H9 (cell line): ENCODE results near the gene TMEM176A. TPM values are rescaled to one million over a fixed set of nuclear protein-coding genes. Genes with fewer than 3 reads are reported as not detected.

Experiments
- DNase-seq: peaks from one replicate; pipeline ENCODE4 v3.0.0-alpha.2; 2017
- H2AFZ ChIP-seq: one replicate; pipeline ENCODE4 v1.6.1; 2013; ENCODE audit warnings: mild to moderate bottlenecking, low read length, control low read depth, moderate library complexity
- H2AK5ac ChIP-seq: 2 replicates; pipeline ENCODE4 v1.6.1; 2013; ENCODE audit warnings: low read length, control low read depth, mixed read lengths; ENCODE audit not compliant: insufficient read length
- H2BK120ac ChIP-seq: one replicate; pipeline ENCODE4 v1.6.1; 2013; ENCODE audit warnings: low read depth, mild to moderate bottlenecking, low read length, control low read depth, inconsistent platforms; ENCODE audit not compliant: poor library complexity, severe bottlenecking
- H2BK12ac ChIP-seq: 2 replicates; pipeline ENCODE4 v1.6.1; 2013; ENCODE audit warnings: low read length, control low read depth, mixed read lengths, low read depth; ENCODE audit not compliant: insufficient read length
- H2BK15ac ChIP-seq: 2 replicates; pipeline ENCODE4 v1.6.1; 2013; ENCODE audit warnings: low read depth, low read length, control low read depth
- H2BK20ac ChIP-seq: one replicate; pipeline ENCODE4 v1.6.1; 2013; ENCODE audit warnings: low read depth, mild to moderate bottlenecking, low read length, control low read depth, inconsistent platforms; ENCODE audit not compliant: poor library complexity, severe bottlenecking
- H2BK5ac ChIP-seq: 2 replicates; pipeline ENCODE4 v1.6.1; 2013; ENCODE audit warnings: low read length, control low read depth, mixed read lengths; ENCODE audit not compliant: insufficient read length
- H3K14ac ChIP-seq: 2 replicates; pipeline ENCODE4 v1.6.1; 2013; ENCODE audit warnings: low read length, control low read depth; ENCODE audit not compliant: insufficient read depth
- H3K18ac ChIP-seq: 2 replicates; pipeline ENCODE4 v1.6.1; 2013; ENCODE audit warnings: low read depth, mild to moderate bottlenecking, mixed read lengths, low read length, control low read depth; ENCODE audit not compliant: insufficient read length
- H3K23ac ChIP-seq: 2 replicates; pipeline ENCODE4 v1.6.1; 2013; ENCODE audit warnings: low read length, control low read depth, mixed read lengths, low read depth; ENCODE audit not compliant: insufficient read length
- H3K23me2 ChIP-seq: 2 replicates; pipeline ENCODE4 v1.6.1; 2013; ENCODE audit warnings: low read depth, mild to moderate bottlenecking, mixed read lengths, low read length, control low read depth; ENCODE audit not compliant: insufficient read length, poor library complexity, severe bottlenecking
- H3K27ac ChIP-seq: 2 replicates; pipeline ENCODE4 v1.5.1; 2013; ENCODE audit warnings: low read length, control low read depth, mixed read lengths, low read depth; ENCODE audit not compliant: insufficient read length
- H3K27me3 ChIP-seq: 2 replicates; pipeline ENCODE4 v1.6.1; 2013; ENCODE audit warnings: low read length, control low read depth, inconsistent platforms; ENCODE audit not compliant: insufficient read depth
- H3K4ac ChIP-seq: 2 replicates; pipeline ENCODE4 v1.6.1; 2013; ENCODE audit warnings: low read depth, mild to moderate bottlenecking, control low read depth, inconsistent platforms, low read length, moderate library complexity
- H3K4me1 ChIP-seq: 2 replicates; pipeline ENCODE4 v1.6.1; 2013; ENCODE audit warnings: low read length, control low read depth, inconsistent platforms; ENCODE audit not compliant: insufficient read depth
- H3K4me2 ChIP-seq: 2 replicates; pipeline ENCODE4 v1.6.1; 2013; ENCODE audit warnings: low read length, control low read depth, mixed read lengths; ENCODE audit not compliant: insufficient read length, insufficient read depth
- H3K56ac ChIP-seq: 2 replicates; pipeline ENCODE4 v1.6.1; 2013; ENCODE audit warnings: low read depth, mild to moderate bottlenecking, mixed read lengths, low read length, control low read depth; ENCODE audit not compliant: insufficient read length
- H3K79me1 ChIP-seq: 2 replicates; pipeline ENCODE4 v1.6.1; 2013; ENCODE audit warnings: low read depth, mild to moderate bottlenecking, moderate library complexity, low read length, control low read depth, inconsistent platforms; ENCODE audit not compliant: insufficient read depth, poor library complexity, severe bottlenecking
- H3K79me2 ChIP-seq: 2 replicates; pipeline ENCODE4 v1.6.1; 2013; ENCODE audit warnings: low read length, control low read depth, inconsistent platforms; ENCODE audit not compliant: insufficient read depth
- H3K9ac ChIP-seq: 2 replicates; pipeline ENCODE4 v1.6.1; 2013; ENCODE audit warnings: low read length, control low read depth, mixed read lengths; ENCODE audit not compliant: insufficient read length; ENCODE audit errors: extremely low read depth
- H3K9me3 ChIP-seq: one replicate; pipeline ENCODE4 v1.6.1; 2013; ENCODE audit warnings: low read depth, low read length, inconsistent platforms; ENCODE audit not compliant: control insufficient read depth
- H3T11ph ChIP-seq: one replicate; pipeline ENCODE4 v1.6.1; 2013; ENCODE audit warnings: mild to moderate bottlenecking, low read length, control low read depth, inconsistent platforms
- H4K20me1 ChIP-seq: one replicate; pipeline ENCODE4 v1.6.1; 2013; ENCODE audit not compliant: control insufficient read depth, insufficient read length, insufficient read depth
- H4K5ac ChIP-seq: 2 replicates; pipeline ENCODE4 v1.6.1; 2013; ENCODE audit warnings: low read depth, mild to moderate bottlenecking, mixed read lengths, low read length, control low read depth; ENCODE audit not compliant: insufficient read length
- H4K8ac ChIP-seq: replicated peaks from 2 replicates; pipeline ENCODE4 v1.6.1; 2013; ENCODE audit warnings: low read length, control low read depth, mixed read lengths, low read depth; ENCODE audit not compliant: insufficient read length
- H4K91ac ChIP-seq: 2 replicates; pipeline ENCODE4 v1.6.1; 2013; ENCODE audit warnings: low read depth, mild to moderate bottlenecking, moderate library complexity, mixed read lengths, low read length, control low read depth; ENCODE audit not compliant: insufficient read length
- H3K27ac Mint-ChIP-seq, 3 experiments: 2 replicates in 2 of 3; 3 replicates in 1 of 3; pipeline ENCODE4 v1.8.0; 2020 to 2021; ENCODE audit warnings: mixed read lengths in 3 of 3, mild to moderate bottlenecking in 1 of 3, moderate library complexity in 1 of 3
- H3K27me3 Mint-ChIP-seq: 2 replicates; pipeline ENCODE4 v1.8.0; 2021; ENCODE audit warnings: low read depth, mild to moderate bottlenecking, moderate library complexity, mixed read lengths
- H3K36me3 Mint-ChIP-seq, 3 experiments: 2 replicates in 2 of 3; 3 replicates in 1 of 3; pipeline ENCODE4 v1.8.0; 2020 to 2021; ENCODE audit warnings: low read depth in 3 of 3, mixed read lengths in 3 of 3; ENCODE audit not compliant: insufficient read depth in 1 of 3
- H3K4me1 Mint-ChIP-seq, 2 experiments: 2 replicates each; pipeline ENCODE4 v1.8.0; 2020; ENCODE audit warnings: mixed read lengths in 2 of 2
- H3K4me3 Mint-ChIP-seq, 2 experiments: 2 replicates in 1 of 2; 3 replicates in 1 of 2; pipeline ENCODE4 v1.8.0; 2020 to 2021; ENCODE audit warnings: mild to moderate bottlenecking in 2 of 2, mixed read lengths in 2 of 2, moderate library complexity in 1 of 2
- H3K9me3 Mint-ChIP-seq, 2 experiments: 2 replicates in 1 of 2; 3 replicates in 1 of 2; pipeline ENCODE4 v1.8.0; 2020; ENCODE audit warnings: mild to moderate bottlenecking in 2 of 2, mixed read lengths in 2 of 2, moderate library complexity in 1 of 2
- WGBS: extraction: QIAGEN DNeasy Blood & Tissue Kit; methylation state at CpG from one replicate; pipeline ENCODE4 v1.1.7; 2013; ENCODE audit warnings: missing lambda C conversion rate, low lambda C conversion rate, mixed read lengths; ENCODE audit not compliant: insufficient read length; ENCODE audit errors: extremely low coverage; 5-methylcytosine and 5-hydroxymethylcytosine counted together
- total RNA-seq: library from RNA; stranded (reverse); gene quantifications from 2 replicates; pipeline ENCODE4 v1.2.1, GENCODE V29; 2021
- TF ChIP-seq, protein P1 (sequence below): fragments of 200-600 bp; sonication (generic); conservative IDR thresholded peaks from 3 replicates; pipeline ENCODE4 v1.8.0; 2021; ENCODE audit warnings: antibody characterized with exemption, mild to moderate bottlenecking

TMEM176A gene
- total RNA-seq, 1 experiment from 2014 or later, result not detected

DNA sequence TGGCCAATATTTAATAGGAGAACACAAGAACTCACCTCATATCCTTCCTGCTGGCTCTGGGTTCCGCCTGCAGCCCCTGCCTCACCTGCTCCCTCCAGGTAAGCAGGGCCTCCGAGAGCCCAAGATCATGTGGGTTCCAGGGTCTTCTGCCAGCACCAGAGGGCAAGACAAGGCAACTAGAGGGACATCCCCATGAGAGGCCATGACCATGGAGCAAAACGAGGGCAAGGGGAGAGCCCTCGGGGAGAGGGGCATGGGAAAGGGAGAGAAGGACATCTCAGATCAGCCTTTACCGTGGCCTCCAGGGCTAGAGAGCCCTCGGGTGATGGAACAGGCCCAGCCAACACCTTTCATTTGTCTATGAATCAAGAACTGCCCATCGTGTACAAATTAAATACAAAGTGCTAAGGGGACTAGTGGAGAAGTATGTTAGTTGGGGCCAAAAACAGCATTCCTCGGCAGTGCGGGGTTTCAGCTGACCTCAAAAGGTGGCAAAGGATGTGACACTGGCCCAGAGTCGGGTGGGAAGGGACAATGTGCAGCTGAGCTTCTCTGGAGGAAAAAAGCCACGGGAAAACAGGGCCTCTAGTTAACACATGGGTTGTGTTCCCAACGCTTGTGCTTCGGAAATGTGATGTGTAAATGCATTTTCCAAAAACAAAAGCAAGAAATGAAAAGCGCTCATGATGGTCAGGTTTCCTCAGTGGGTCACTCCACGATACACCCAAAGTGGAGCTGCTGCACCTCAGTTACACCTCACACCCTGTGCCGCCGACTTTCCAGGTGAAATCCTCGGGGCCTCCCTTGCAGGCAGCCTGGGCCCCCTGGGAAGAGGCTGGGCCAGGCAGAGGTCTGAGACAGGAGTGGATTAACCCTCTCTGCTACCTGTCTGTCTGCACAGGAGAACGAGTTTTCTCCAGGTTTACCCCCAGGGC lies 53.8 kb downstream of the TMEM176A start:
- H3K4me2 ChIP-seq, result no peak overlapping the region
- no peaks in the 10 kb centered on the region for H3K9me3 Mint-ChIP-seq
- H2BK20ac ChIP-seq, result no peak overlapping the region
- H2AK5ac ChIP-seq, result no peak overlapping the region
- no peak overlapping the region for H2AFZ ChIP-seq
- no peak overlapping the region for H3K27ac ChIP-seq
- H3K36me3 Mint-ChIP-seq, result no peaks in the 10 kb centered on the region
- H2BK15ac ChIP-seq, result no peak overlapping the region
- H3T11ph ChIP-seq, result no peak overlapping the region
- H2BK120ac ChIP-seq, result no peak overlapping the region
- no peak overlapping the region for H4K91ac ChIP-seq
- H3K23me2 ChIP-seq, result no peaks in the 10 kb centered on the region
- H2BK12ac ChIP-seq, result no peak overlapping the region
- no peak overlapping the region for H3K4ac ChIP-seq
- no peaks in the 10 kb centered on the region for H3K4me1 ChIP-seq
- no peak overlapping the region for H4K8ac ChIP-seq
- no peak overlapping the region for H3K9ac ChIP-seq
- peaks cover 27% of the 10 kb centered on the region for H3K27me3 Mint-ChIP-seq
- no peak overlapping the region for H3K23ac ChIP-seq
- WGBS, result no CpG with 5 or more reads among the region's 19 CpGs
- H2BK5ac ChIP-seq, result no peak overlapping the region
- peak; percentile 15 for DNase-seq
- H4K20me1 ChIP-seq, result no peaks in the 10 kb centered on the region
- H3K18ac ChIP-seq, result no peak overlapping the region
- H3K27me3 ChIP-seq, result no peaks in the 10 kb centered on the region
- H3K56ac ChIP-seq, result no peak overlapping the region
- TF ChIP-seq, protein P1, sequence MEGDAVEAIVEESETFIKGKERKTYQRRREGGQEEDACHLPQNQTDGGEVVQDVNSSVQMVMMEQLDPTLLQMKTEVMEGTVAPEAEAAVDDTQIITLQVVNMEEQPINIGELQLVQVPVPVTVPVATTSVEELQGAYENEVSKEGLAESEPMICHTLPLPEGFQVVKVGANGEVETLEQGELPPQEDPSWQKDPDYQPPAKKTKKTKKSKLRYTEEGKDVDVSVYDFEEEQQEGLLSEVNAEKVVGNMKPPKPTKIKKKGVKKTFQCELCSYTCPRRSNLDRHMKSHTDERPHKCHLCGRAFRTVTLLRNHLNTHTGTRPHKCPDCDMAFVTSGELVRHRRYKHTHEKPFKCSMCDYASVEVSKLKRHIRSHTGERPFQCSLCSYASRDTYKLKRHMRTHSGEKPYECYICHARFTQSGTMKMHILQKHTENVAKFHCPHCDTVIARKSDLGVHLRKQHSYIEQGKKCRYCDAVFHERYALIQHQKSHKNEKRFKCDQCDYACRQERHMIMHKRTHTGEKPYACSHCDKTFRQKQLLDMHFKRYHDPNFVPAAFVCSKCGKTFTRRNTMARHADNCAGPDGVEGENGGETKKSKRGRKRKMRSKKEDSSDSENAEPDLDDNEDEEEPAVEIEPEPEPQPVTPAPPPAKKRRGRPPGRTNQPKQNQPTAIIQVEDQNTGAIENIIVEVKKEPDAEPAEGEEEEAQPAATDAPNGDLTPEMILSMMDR, result no peak
- no peak overlapping the region for H3K14ac ChIP-seq
- no peak overlapping the region for H3K4me3 Mint-ChIP-seq
- no peaks in the 10 kb centered on the region for H3K79me2 ChIP-seq
- H4K5ac ChIP-seq, result no peak overlapping the region
- H3K9me3 ChIP-seq, result no peaks in the 10 kb centered on the region
- peak overlapping the region in 1 of 3 experiments; percentile 42; a peak in 1 of 7 replicates for H3K27ac Mint-ChIP-seq
- H3K79me1 ChIP-seq, result no peaks in the 10 kb centered on the region
- H3K4me1 Mint-ChIP-seq, result peaks cover 7 to 15% of the 10 kb centered on the region in 2 experiments

Other genes with a start within 250 kb of the TMEM176A start
- gene GIMAP4, start 233.4 kb upstream of the TMEM176A start, total RNA-seq, result not detected in 2 replicates
- gene GIMAP6, start 168.4 kb upstream of the TMEM176A start, total RNA-seq, result not detected in 2 replicates
- gene GIMAP2, start 115.1 kb upstream of the TMEM176A start, total RNA-seq, result not detected in 2 replicates
- not detected in 2 replicates for gene GIMAP1, start 84.2 kb upstream of the TMEM176A start, total RNA-seq
- gene GIMAP5, start 63.4 kb upstream of the TMEM176A start, total RNA-seq, result not detected in 2 replicates
- gene TMEM176B, start 405 bp upstream of the TMEM176A start, total RNA-seq, result 0.26 and 0.85 TPM in 2 replicates
- gene AOC1, start 51.7 kb downstream of the TMEM176A start, total RNA-seq, result 0.11 and 0.28 TPM in 2 replicates
- gene KCNH2, start 177.6 kb downstream of the TMEM176A start, total RNA-seq, result 4.3 and 4.5 TPM in 2 replicates
- gene NOS3, start 190.2 kb downstream of the TMEM176A start, total RNA-seq, result 4.5 and 4.7 TPM in 2 replicates
- 1.5 and 2.0 TPM in 2 replicates for gene ATG9B, start 223.7 kb downstream of the TMEM176A start, total RNA-seq
- 22.1 and 23.9 TPM in 2 replicates for gene ABCB8, start 227.7 kb downstream of the TMEM176A start, total RNA-seq
- 1.7 and 2.3 TPM in 2 replicates for gene ASIC3, start 247.8 kb downstream of the TMEM176A start, total RNA-seq